ENCODE data around the gene DEPDC7.
"Not testable (repeated sequence)": the region's sequence is repeated elsewhere in the genome, so short reads cannot be mapped to it uniquely, and the experiment has no call there.

The DEPDC7 gene

DNA sequence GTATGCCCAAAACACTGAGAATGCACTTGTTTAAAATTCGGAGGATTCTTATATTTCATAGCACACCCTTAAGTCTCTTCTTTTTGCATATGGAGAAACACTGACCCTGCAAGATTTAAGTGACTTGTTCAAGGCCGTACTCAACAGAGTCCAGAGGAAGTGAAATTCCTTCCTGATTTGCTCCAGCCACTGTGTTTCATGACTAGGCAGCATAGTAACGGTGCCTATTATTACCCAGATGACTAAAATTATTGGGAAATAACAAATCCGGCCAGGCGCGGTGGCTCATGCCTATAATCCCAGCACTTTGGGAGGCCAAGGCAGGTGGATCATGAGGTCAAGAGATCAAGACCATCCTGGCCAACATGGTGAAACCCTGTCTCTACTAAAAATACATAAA lies 33.0 kb downstream of the DEPDC7 start:
- not testable (repeated sequence) for H2AK5ac ChIP-seq (ENCODE audit: low read length, severe bottlenecking); H3K18ac ChIP-seq (ENCODE audit: low read depth in 1 of 2, low read length in 2 of 2); H2BK15ac ChIP-seq (ENCODE audit: low read depth, poor library complexity, severe bottlenecking); H2AFZ ChIP-seq (ENCODE audit: low read depth, low read length); H3K4me1 ChIP-seq (ENCODE audit: control insufficient read depth, insufficient read depth, low read depth, low read length); H4K8ac ChIP-seq (ENCODE audit: low read length); DNase-seq; H3K27me3 ChIP-seq (ENCODE audit: control insufficient read depth in 1 of 2, insufficient read depth in 1 of 2, low read length in 2 of 2); H3K4me2 ChIP-seq (ENCODE audit: low read length, poor library complexity, severe bottlenecking); H2BK12ac ChIP-seq (ENCODE audit: low read length in 2 of 2); H3K4me3 ChIP-seq (ENCODE audit: insufficient read depth in 1 of 2, low read depth in 1 of 2, low read length in 2 of 2); H3K27ac ChIP-seq (ENCODE audit: low read length, poor library complexity, severe bottlenecking); H4K91ac ChIP-seq (ENCODE audit: low read length); H3K9ac ChIP-seq (ENCODE audit: low read length); H3K4ac ChIP-seq (ENCODE audit: low read depth in 1 of 2, low read length in 2 of 2); H3K23ac ChIP-seq (ENCODE audit: low read length in 2 of 2); H2BK5ac ChIP-seq (ENCODE audit: low read depth, low read length, poor library complexity, severe bottlenecking); H3K14ac ChIP-seq (ENCODE audit: low read length in 2 of 2); H2BK120ac ChIP-seq (ENCODE audit: low read depth, low read length); H3K9me3 ChIP-seq (ENCODE audit: control insufficient read depth, low read length)
- Histone ChIP-seq H3K36me3 (ENCODE audit: control insufficient read depth in 1 of 2, insufficient read depth in 2 of 2, low read depth in 1 of 2, low read length in 2 of 2) (peaks cover 12 to 51% of the 10 kb centered on the region in 2 experiments), H3K79me1 (replicated peaks; ENCODE audit: low read length, poor library complexity, severe bottlenecking) (peaks cover 16% of the 10 kb centered on the region)
- 97% methylated on average over 6 of the region's 6 CpGs for WGBS

- not testable (repeated sequence) for H3K23ac ChIP-seq (ENCODE audit: low read length in 2 of 2); H3K27me3 ChIP-seq (ENCODE audit: control insufficient read depth in 1 of 2, insufficient read depth in 1 of 2, low read length in 2 of 2); H3K9ac ChIP-seq (ENCODE audit: low read length); H3K18ac ChIP-seq (ENCODE audit: low read depth in 1 of 2, low read length in 2 of 2); H2BK5ac ChIP-seq (ENCODE audit: low read depth, low read length, poor library complexity, severe bottlenecking); H3K4ac ChIP-seq (ENCODE audit: low read depth in 1 of 2, low read length in 2 of 2); H4K8ac ChIP-seq (ENCODE audit: low read length); H2AFZ ChIP-seq (ENCODE audit: low read depth, low read length); DNase-seq; H4K91ac ChIP-seq (ENCODE audit: low read length); H3K4me3 ChIP-seq (ENCODE audit: insufficient read depth in 1 of 2, low read depth in 1 of 2, low read length in 2 of 2); H2BK120ac ChIP-seq (ENCODE audit: low read depth, low read length); H3K4me1 ChIP-seq (ENCODE audit: control insufficient read depth, insufficient read depth, low read depth, low read length); H3K14ac ChIP-seq (ENCODE audit: low read length in 2 of 2); H2BK15ac ChIP-seq (ENCODE audit: low read depth, poor library complexity, severe bottlenecking); H2BK12ac ChIP-seq (ENCODE audit: low read length in 2 of 2); H2AK5ac ChIP-seq (ENCODE audit: low read length, severe bottlenecking); H3K4me2 ChIP-seq (ENCODE audit: low read length, poor library complexity, severe bottlenecking); H3K9me3 ChIP-seq (ENCODE audit: control insufficient read depth, low read length); H3K27ac ChIP-seq (ENCODE audit: low read length, poor library complexity, severe bottlenecking)
- Histone ChIP-seq H3K79me1 (replicated peaks; ENCODE audit: low read length, poor library complexity, severe bottlenecking) (peaks cover 12% of the 10 kb centered on the region), H3K36me3 (ENCODE audit: control insufficient read depth in 1 of 2, insufficient read depth in 2 of 2, low read depth in 1 of 2, low read length in 2 of 2) (peaks cover 12 to 46% of the 10 kb centered on the region in 2 experiments)
- WGBS: 96% methylated on average over 2 of the region's 3 CpGs
These were observed 34.1 kb downstream of the DEPDC7 start for GRCh38 chr11:33049565-33050408.

DNA sequence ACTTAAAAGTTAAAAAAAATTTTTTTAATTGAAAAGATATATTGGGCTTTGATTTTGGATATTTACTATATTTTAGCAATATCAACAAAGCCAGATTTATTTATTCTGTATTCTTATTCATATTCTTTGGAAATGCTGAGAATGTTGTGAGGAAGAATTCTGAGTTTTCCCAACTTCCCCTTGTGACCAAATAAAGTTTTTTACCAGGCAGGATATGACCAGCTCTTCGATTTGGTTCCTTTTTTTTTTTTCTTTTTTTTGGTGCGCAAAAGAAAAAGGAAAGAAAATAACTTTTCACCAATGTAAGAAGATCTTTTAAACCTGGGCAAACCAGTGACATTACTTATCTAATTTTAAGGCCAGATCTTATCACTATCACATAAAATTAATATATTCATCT lies 36.6 kb downstream of the DEPDC7 start:
- Histone ChIP-seq H2BK12ac (ENCODE audit: low read length in 2 of 2) (no peak overlapping the region), H3K18ac (ENCODE audit: low read depth in 1 of 2, low read length in 2 of 2) (no peak overlapping the region), H2BK5ac (ENCODE audit: low read depth, low read length, poor library complexity, severe bottlenecking) (no peak overlapping the region), H3K9ac (ENCODE audit: low read length) (no peak overlapping the region), H3K23ac (ENCODE audit: low read length in 2 of 2) (no peak overlapping the region), H3K9me3 (ENCODE audit: control insufficient read depth, low read length) (no peaks in the 10 kb centered on the region), H3K27me3 (ENCODE audit: control insufficient read depth in 1 of 2, insufficient read depth in 1 of 2, low read length in 2 of 2) (no peaks in the 10 kb centered on the region), H2AK5ac (ENCODE audit: low read length, severe bottlenecking) (no peak overlapping the region), H2BK15ac (ENCODE audit: low read depth, poor library complexity, severe bottlenecking) (no peak overlapping the region), H4K91ac (ENCODE audit: low read length) (no peak overlapping the region), H3K4me2 (ENCODE audit: low read length, poor library complexity, severe bottlenecking) (no peak overlapping the region), H3K4ac (ENCODE audit: low read depth in 1 of 2, low read length in 2 of 2) (no peak overlapping the region), H3K36me3 (ENCODE audit: control insufficient read depth in 1 of 2, insufficient read depth in 2 of 2, low read depth in 1 of 2, low read length in 2 of 2) (peaks cover 0 to 36% of the 10 kb centered on the region in 2 experiments), H2AFZ (ENCODE audit: low read depth, low read length) (no peak overlapping the region), H3K4me3 (ENCODE audit: insufficient read depth in 1 of 2, low read depth in 1 of 2, low read length in 2 of 2) (no peak overlapping the region), H2BK120ac (ENCODE audit: low read depth, low read length) (no peak overlapping the region), H3K27ac (ENCODE audit: low read length, poor library complexity, severe bottlenecking) (no peak overlapping the region), H4K8ac (ENCODE audit: low read length) (no peak overlapping the region), H3K4me1 (ENCODE audit: control insufficient read depth, insufficient read depth, low read depth, low read length) (no peaks in the 10 kb centered on the region), H3K14ac (ENCODE audit: low read length in 2 of 2) (no peak overlapping the region), H3K79me1 (replicated peaks; ENCODE audit: low read length, poor library complexity, severe bottlenecking) (peaks cover 9% of the 10 kb centered on the region)
- no CpG with 5 or more reads among the region's 2 CpGs for WGBS
- no peak for DNase-seq

GRCh38 chr11:33055375-33055774 lies 39.7 kb downstream of the DEPDC7 start:
- Histone ChIP-seq H3K4me2 (ENCODE audit: low read length, poor library complexity, severe bottlenecking) (no peak overlapping the region), H3K4me1 (ENCODE audit: control insufficient read depth, insufficient read depth, low read depth, low read length) (peaks cover 3% of the 10 kb centered on the region), H3K9me3 (ENCODE audit: control insufficient read depth, low read length) (no peaks in the 10 kb centered on the region), H3K27ac (ENCODE audit: low read length, poor library complexity, severe bottlenecking) (no peak overlapping the region), H3K23ac (ENCODE audit: low read length in 2 of 2) (no peak overlapping the region), H3K79me1 (replicated peaks; ENCODE audit: low read length, poor library complexity, severe bottlenecking) (peaks cover 9% of the 10 kb centered on the region), H2BK12ac (ENCODE audit: low read length in 2 of 2) (no peak overlapping the region), H2BK5ac (ENCODE audit: low read depth, low read length, poor library complexity, severe bottlenecking) (no peak overlapping the region), H3K18ac (ENCODE audit: low read depth in 1 of 2, low read length in 2 of 2) (no peak overlapping the region), H2AFZ (ENCODE audit: low read depth, low read length) (no peak overlapping the region), H3K4me3 (ENCODE audit: insufficient read depth in 1 of 2, low read depth in 1 of 2, low read length in 2 of 2) (no peak overlapping the region), H4K91ac (ENCODE audit: low read length) (no peak overlapping the region), H2AK5ac (ENCODE audit: low read length, severe bottlenecking) (no peak overlapping the region), H3K27me3 (ENCODE audit: control insufficient read depth in 1 of 2, insufficient read depth in 1 of 2, low read length in 2 of 2) (no peaks in the 10 kb centered on the region), H4K8ac (ENCODE audit: low read length) (no peak overlapping the region), H3K9ac (ENCODE audit: low read length) (no peak overlapping the region), H2BK120ac (ENCODE audit: low read depth, low read length) (no peak overlapping the region), H3K36me3 (ENCODE audit: control insufficient read depth in 1 of 2, insufficient read depth in 2 of 2, low read depth in 1 of 2, low read length in 2 of 2) (peaks cover 5 to 51% of the 10 kb centered on the region in 2 experiments), H2BK15ac (ENCODE audit: low read depth, poor library complexity, severe bottlenecking) (no peak overlapping the region), H3K14ac (ENCODE audit: low read length in 2 of 2) (no peak overlapping the region), H3K4ac (ENCODE audit: low read depth in 1 of 2, low read length in 2 of 2) (no peak overlapping the region)
- DNase-seq: no peak

Measured in mesenchymal stem cell (in vitro differentiated cells and primary cell).